PC-9 (cell line): ENCODE data around the gene TMEM25.

Source experiments
- EZH2 ChIP-seq: fragments of 200-600 bp; sonication (generic); IDR thresholded peaks from 2 replicates; pipeline ENCODE4 v1.8.0; 2017; ENCODE audit warnings: antibody characterized with exemption, low read depth
- TF ChIP-seq, protein P1 (sequence below): fragments of 200-600 bp; sonication (generic); conservative IDR thresholded peaks from 2 replicates; pipeline ENCODE4 v1.6.1; 2017; ENCODE audit warnings: mixed run types, antibody characterized with exemption, mild to moderate bottlenecking, moderate library complexity

DNA sequence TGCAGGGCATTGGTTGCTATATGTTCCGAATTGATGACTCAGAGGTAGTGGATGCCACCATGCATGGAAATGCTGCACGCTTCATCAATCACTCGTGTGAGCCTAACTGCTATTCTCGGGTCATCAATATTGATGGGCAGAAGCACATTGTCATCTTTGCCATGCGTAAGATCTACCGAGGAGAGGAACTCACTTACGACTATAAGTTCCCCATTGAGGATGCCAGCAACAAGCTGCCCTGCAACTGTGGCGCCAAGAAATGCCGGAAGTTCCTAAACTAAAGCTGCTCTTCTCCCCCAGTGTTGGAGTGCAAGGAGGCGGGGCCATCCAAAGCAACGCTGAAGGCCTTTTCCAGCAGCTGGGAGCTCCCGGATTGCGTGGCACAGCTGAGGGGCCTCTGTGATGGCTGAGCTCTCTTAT lies 9.1 kb upstream of the TMEM25 start:
- no peak for TF ChIP-seq EZH2
- TF ChIP-seq, protein P1, sequence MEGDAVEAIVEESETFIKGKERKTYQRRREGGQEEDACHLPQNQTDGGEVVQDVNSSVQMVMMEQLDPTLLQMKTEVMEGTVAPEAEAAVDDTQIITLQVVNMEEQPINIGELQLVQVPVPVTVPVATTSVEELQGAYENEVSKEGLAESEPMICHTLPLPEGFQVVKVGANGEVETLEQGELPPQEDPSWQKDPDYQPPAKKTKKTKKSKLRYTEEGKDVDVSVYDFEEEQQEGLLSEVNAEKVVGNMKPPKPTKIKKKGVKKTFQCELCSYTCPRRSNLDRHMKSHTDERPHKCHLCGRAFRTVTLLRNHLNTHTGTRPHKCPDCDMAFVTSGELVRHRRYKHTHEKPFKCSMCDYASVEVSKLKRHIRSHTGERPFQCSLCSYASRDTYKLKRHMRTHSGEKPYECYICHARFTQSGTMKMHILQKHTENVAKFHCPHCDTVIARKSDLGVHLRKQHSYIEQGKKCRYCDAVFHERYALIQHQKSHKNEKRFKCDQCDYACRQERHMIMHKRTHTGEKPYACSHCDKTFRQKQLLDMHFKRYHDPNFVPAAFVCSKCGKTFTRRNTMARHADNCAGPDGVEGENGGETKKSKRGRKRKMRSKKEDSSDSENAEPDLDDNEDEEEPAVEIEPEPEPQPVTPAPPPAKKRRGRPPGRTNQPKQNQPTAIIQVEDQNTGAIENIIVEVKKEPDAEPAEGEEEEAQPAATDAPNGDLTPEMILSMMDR: no peak
